GM18517 (cell line): ENCODE data around the gene MYH7.
"Not testable (repeated sequence)": the region's sequence is repeated elsewhere in the genome, so short reads cannot be mapped to it uniquely, and the experiment has no call there.

Experiments
- ATAC-seq: cut with Tn5 transposase; IDR thresholded peaks from one replicate; pipeline ENCODE4 v1.9.1; 2021; ENCODE audit warnings: mild to moderate bottlenecking, moderate library complexity; ENCODE audit not compliant: unreplicated experiment

Gene MYH7

GRCh38 chr14:23408307-23408630 is 27.2 kb downstream of the MYH7 start:
- ATAC-seq, result no peak

DNA sequence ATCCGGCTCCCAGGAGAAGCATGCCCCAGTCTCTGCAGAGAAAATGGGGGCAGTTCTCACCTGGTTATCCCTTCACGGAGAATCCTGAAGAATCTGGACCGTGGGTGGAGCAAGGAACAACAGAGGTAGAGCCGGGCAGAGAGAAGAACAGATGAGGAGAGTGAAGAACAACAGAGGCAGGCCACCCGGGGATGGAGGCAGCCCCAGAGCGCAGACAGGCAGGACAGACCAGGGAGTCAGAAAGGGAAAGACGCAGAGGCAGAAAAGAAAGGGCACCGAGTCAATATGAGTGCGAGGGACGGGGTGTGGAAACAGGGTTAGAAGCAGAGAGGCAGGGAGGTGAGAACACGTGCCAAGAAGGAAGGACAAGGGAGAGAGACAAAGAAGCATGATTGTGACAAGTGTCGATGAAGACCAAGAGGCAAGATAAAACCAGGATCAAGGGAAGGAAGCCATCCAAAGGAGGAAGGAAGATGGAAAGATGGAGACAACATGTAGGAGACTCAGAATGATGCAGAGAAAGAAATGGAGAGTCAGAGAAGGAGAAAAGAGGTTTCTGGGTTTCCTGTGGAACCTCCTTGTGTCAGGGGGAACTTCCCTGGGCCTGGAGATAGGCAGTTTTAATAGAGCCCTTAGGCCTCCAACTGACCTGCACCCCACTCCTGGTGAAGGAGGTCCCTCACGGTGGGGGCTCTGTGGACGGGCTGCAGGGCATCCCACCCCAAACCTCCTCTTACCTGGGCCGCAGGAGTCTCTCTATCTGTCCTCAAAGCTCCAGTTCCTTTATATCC is 27.7 kb downstream of the MYH7 start, which contains the start of gene MYH6:
Gene MYH6, minus strand, starts transcription at position 758 of the 791 bp plus-strand sequence. CDS start 1,050 bp downstream, outside the sequence.
- ATAC-seq, result no peak

DNA sequence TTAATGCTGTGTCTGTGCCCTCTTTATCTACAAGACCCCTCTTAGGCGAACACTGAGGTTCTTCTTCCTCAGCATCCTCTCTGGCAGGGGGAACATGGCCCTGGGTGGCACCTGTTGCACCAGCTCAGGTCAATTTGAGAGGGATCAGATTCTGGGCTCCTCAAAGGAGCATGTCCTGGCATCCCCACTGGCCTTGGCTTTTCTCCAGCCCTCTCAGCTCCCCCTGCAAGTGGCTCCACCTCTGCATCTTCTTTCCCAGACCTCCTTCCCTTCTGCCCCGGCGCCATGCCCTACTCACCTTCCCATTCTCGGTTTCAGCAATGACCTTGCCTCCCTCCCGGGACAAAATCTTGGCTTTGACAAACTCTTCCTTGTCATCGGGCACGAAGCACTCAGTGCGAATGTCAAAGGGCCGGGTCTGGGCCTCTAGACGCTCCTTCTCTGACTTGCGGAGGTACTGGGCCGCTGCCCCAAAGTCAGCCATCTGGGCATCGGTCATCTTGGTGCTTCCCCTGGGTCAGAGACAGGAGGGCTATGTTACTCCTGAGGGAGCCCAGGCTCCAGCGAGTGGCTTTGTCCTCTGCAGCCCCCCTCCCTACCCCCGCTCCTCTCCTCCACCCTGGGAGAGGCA is 28.6 kb downstream of the MYH7 start:
- no peak for ATAC-seq

GRCh38 chr14:23406244-23406643 is 29.2 kb downstream of the MYH7 start:
- ATAC-seq, result no peak

- no peak for ATAC-seq
These were observed 29.9 kb downstream of the MYH7 start for GRCh38 chr14:23405516-23406025.

DNA sequence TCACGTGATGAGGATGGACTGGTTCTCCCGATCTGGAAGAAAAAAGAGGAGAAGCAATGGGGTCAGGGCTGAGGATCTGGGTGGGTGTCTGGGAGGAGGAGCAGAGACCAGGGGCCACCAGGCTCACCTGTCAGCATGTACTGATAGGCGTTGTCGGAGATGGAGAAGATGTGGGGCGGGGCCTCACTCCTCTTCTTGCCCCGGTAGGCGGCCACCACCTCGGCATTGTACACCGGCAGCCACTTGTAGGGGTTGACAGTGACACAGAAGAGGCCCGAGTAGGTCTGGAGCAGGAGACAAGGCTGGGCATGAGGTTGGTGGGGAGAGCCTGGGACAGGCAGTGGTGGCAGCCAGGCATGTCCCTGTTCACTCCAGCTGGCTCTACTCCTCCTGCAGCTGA is 30.4 kb downstream of the MYH7 start:
- no peak for ATAC-seq

DNA sequence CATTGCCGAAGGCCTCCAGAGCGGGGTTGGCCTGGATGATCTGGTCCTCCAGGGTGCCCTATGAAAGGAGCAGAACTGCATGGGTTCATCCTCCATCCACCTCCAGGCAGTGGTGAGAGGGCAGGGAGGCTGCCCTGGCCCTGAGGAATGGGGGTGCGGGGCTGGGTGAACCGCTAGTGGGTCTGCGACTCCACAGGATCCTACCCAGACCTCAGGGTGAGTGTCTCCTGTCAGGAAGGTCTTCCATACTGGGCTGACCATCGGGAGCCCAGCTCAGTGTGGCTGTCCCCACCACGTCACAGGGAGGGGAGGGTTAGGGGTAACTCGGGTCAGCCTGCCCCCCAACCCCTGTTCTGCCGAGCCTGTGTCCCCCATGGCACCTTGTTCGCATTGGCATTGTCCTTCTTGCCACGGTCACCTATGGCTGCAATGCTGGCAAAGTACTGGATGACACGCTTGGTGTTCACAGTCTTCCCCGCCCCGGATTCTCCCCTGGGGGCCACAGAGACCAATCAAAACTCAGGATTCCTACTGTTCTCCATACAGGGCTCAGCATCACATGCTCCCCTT is 31.0 kb downstream of the MYH7 start:
- no peak for ATAC-seq

DNA sequence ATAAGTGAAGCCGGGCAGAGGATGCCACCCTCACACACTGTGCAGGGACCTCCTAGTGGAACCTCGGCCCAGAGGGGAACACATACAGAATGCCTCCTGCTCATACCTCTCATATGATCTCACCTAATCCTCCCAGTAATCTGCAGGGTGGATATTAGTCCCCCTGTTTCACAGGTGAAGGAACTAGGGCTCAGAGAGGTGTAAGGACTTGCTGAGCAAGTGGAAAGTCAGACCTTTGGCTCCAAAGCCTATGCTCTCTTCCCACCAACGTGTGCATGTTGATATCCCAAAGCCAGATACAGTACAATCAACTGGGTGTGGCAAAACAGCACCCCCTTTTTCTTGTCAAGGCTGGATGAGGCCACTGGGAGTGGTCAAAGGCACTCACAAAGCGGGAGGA is 31.6 kb downstream of the MYH7 start:
- no peak for ATAC-seq

DNA sequence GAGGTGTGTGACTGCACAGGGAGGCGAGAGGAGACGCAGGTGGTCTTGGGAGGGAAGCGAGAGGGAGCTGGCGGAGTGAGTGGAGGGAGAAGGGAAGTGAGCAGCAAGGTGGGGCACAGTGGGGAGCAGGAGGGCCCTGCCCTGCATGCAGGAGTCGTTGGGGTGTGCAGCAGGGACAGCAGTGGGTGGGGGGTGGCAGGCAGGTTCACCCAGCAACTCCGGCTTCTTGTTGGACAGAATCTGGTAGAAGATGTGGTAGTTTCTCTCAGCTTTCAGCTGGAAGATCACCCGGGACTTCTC is 32.4 kb downstream of the MYH7 start:
- ATAC-seq, result no peak

DNA sequence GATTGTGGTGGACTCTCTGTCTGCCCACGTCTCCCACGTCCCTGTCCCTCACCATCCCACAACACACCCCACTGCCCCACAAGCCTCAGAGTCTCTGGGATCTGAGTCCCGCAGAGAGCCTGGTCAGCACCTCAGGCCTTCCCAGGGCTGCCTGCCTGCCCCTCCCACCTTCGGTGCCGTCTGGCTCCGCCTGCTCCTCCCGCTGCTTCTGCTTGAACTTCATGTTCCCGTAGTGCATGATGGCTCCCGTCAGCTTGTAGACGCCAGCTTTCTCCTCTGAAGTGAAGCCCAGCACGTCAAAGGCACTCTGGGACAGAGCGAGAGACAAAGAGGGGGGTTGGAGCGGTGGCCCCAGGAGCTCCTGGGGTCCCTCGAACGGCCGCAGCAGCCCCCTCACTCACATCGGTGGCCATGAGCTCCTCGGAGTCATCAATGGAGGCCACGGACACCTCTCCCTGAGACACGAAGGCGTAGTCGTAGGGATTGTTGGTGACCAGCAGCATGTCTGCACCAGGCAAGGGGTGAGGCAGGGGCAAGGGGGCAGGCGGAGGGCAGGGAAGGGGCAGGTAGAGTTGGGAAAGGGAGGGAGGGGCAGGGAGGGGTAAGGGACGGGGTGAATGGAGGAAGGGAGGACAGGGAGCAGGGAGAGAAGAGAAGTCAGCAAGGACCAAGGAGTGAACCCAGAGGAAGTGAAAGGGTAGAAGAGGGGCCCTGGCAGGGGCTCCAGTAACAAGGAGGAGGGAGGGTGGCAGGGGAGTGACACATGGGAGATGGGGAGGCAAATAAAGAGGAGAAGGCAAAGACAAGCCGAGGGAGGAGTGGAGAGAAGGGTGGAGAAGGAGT is 32.9 kb downstream of the MYH7 start:
- no peak for ATAC-seq

- ATAC-seq, result no peak
These were observed 34.2 kb downstream of the MYH7 start for GRCh38 chr14:23401291-23401690.

DNA sequence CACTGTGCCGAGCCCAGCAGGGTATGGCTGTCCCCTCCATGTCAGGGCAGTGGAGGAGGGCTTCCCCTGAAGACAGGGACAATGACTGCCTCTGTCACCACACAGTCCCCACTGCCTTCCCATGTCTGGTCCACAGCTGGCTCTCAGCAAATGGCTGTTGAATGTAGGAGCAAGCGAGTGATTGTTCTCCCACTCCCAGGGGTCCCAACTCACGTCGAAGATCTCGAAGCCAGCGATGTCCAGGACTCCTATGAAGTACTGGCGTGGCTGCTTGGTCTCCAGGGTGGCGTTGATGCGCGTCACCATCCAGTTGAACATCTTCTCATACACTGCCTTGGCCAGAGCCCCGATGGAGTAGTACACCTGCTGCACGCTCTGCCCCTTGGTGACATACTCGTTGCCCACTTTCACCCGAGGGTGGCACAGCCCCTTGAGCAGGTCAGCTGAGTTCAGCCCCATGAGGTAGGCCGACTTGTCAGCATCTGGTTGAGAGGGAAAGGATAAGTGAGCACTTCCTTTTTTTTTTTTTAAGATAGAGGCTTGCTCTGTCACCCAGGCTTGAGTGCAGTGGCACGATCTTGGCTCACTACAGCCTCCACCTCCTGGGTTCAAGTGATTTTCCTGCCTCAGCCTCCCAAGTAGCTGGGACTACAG is 34.8 kb downstream of the MYH7 start:
- ATAC-seq, result not testable (repeated sequence)

- ATAC-seq, result no peak
These were observed 35.9 kb downstream of the MYH7 start for GRCh38 chr14:23399591-23399990.

DNA sequence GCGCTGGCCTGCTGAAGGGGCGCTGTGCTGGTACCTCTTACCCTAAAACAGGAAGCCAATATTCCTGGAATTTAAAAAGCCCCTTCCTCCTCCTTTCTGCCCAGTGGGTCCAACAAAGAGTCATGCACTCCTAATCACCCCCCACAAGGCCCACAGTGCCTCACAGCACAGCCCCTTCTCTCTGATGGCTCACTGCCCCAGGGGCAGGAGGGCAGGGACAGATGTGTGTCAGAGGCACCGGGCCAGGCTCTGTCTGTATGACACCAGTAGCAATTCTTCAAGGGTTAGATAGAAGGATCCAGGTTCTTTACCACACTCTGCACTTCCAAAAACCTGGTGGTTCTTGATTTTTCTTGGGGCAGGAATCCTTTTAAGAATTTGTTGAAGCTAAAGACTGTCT is 36.3 kb downstream of the MYH7 start:
- no peak for ATAC-seq

DNA sequence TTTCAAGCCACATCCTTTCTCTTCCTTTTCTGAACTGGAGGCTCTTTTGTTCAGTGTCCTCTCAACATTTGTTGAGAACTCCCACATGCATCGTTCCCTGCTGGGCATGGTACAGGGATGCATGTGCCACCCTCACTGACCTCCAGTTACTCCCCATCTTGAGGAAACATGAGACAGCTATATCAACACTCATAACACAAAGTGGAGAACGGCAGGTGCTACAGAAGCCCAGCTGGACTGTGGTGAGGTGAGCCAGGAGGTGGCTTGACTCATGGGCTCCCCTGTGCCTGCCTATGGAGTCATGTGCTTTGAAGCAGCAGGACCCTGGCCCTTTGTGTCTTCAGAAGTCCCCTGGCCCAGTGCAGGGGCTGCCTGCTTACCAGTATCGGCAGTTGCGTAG is 37.1 kb downstream of the MYH7 start:
- no peak for ATAC-seq

- ATAC-seq, result no peak
These were observed 38.6 kb downstream of the MYH7 start for GRCh38 chr14:23396781-23397407.

GRCh38 chr14:23396126-23396525 is 39.3 kb downstream of the MYH7 start:
- ATAC-seq, result no peak

GRCh38 chr14:23392613-23393012 is 42.8 kb downstream of the MYH7 start:
- ATAC-seq, result no peak

DNA sequence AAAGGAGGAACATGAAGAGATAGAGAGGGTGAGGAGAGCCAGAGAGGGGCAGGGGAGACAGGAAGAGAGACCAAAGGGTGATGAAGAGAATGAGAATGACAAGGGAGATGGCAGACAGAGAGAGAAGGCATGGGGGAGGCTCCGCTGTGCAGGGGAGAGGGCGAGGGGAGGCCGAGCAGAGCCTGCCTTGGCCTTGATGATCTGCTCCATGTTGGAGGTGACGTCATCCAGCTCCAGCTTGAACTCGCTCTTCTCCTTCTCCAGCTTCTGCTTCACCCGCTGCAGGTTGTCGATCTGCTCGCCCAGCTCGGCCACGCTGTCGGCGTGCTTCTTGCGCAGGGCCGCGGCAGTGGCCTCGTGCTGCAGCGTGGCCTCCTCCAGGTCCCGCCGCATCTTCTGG is 45.6 kb downstream of the MYH7 start:
- not testable (repeated sequence) for ATAC-seq

DNA sequence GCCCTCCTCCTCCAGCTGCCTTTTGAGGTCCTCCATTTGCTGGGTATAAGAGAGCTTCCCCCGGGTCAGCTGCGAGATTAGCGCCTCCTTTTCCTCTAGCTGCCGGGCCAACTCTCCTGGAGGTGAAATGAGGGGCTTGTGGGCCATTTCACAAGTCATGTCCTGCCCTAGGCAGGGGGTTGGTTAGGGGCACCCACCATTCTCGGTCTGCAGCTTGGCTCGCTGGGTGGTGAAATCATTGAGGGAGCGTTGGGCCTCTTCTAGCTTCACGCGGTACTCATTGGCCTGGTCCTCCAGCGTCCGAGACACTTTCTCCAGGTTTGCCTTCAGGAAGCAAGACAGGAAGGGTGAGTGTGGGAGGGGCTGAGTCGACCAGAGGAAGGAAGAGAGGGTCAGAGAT is 46.1 kb downstream of the MYH7 start:
- no peak for ATAC-seq
